NCI-H187 (cell line): ENCODE results near the gene TSGA10IP.

Experiments
- DNase-seq, 2 experiments: peaks; one replicate each; lab custom pipeline; 2025; lab: John Stamatoyannopoulos, UW

The TSGA10IP gene

GRCh38 chr11:66008095-66008467 is 62.8 kb downstream of the TSGA10IP start:
- DNase-seq: no peak

GRCh38 chr11:66008468-66009101 is 63.3 kb downstream of the TSGA10IP start:
- no peak for DNase-seq
